Upper lobe of right lung (tissue), 1 donor: ENCODE measurements around the gene CXCL3. TPM values are rescaled to one million over a fixed set of nuclear protein-coding genes. Genes with fewer than 3 reads are reported as not detected.

Experiments
- ATAC-seq: fragments of 200-7000 bp; cut with Tn5 transposase; one replicate; pipeline ENCODE4 v1.9.1; 2020; ENCODE audit warnings: mild to moderate bottlenecking, moderate library complexity
- DNase-seq: peaks from one replicate; pipeline ENCODE4 v3.0.0-alpha.2; 2020
- H3K27ac ChIP-seq: fragments of 200-600 bp; one replicate; pipeline ENCODE4 v1.8.0; 2022
- H3K27me3 ChIP-seq: fragments of 200-600 bp; one replicate; pipeline ENCODE4 v1.8.0; 2022; ENCODE audit warnings: mild to moderate bottlenecking
- H3K36me3 ChIP-seq: fragments of 200-600 bp; one replicate; pipeline ENCODE4 v1.8.0; 2022
- H3K4me1 ChIP-seq: fragments of 200-600 bp; one replicate; pipeline ENCODE4 v1.8.0; 2022
- H3K4me3 ChIP-seq: fragments of 200-600 bp; one replicate; pipeline ENCODE4 v1.8.0; 2022; ENCODE audit warnings: mild to moderate bottlenecking
- H3K9me3 ChIP-seq: fragments of 200-600 bp; one replicate; pipeline ENCODE4 v1.8.0; 2022
- intact Hi-C: fragments of 100-400 bp; cut with DNase I; formaldehyde crosslinking; loops from one replicate; pipeline ENCODE4 v1.11.0; 2022
- total RNA-seq: library from RNA; stranded (reverse); fragmentation: NEBNext Ultra II Directional; extraction: Animal tissue kit (Norgen Biotek cat#: 25700); gene quantifications from one replicate; pipeline ENCODE4 v1.2.1, GENCODE V29; 2021
- TF ChIP-seq, protein P1 (sequence below): fragments of 200-600 bp; IDR thresholded peaks from one replicate; pipeline ENCODE4 v1.8.0; 2022; ENCODE audit warnings: antibody characterized with exemption
- donor health status: DM: no; HTN: yes; CAD: no; lungs with severe emphysema.

Gene CXCL3
- total RNA-seq, 1 donor from 2014 or later: 9.7 TPM

DNA sequence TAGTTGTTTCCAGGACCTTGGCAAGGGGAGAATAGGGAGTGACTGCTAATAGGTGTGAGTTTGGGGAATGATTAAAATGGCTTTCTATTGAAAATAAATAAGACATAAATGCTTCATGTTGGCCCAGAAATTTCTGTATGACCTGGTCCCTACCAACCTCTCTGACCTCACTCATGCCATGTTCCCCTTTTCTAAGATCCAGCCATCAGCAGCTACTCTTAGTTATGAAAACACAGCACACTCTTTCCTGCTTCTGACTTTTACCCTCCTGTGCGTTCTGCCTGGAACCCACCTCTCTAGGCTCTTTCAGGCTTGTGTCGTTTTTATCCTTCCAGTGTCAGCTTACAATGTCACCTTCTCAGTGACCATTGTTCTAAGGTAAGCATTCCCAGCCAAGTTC, 25.2 kb downstream of the CXCL3 start:
- Histone ChIP-seq H3K27me3 (no peaks in the 10 kb centered on the region), H3K4me3 (no peak overlapping the region), H3K36me3 (no peaks in the 10 kb centered on the region), H3K27ac (no peak overlapping the region), H3K9me3 (no peaks in the 10 kb centered on the region), H3K4me1 (no peaks in the 10 kb centered on the region)
- ATAC-seq (peak; percentile 51), DNase-seq (no peak)
- TF ChIP-seq, protein P1, sequence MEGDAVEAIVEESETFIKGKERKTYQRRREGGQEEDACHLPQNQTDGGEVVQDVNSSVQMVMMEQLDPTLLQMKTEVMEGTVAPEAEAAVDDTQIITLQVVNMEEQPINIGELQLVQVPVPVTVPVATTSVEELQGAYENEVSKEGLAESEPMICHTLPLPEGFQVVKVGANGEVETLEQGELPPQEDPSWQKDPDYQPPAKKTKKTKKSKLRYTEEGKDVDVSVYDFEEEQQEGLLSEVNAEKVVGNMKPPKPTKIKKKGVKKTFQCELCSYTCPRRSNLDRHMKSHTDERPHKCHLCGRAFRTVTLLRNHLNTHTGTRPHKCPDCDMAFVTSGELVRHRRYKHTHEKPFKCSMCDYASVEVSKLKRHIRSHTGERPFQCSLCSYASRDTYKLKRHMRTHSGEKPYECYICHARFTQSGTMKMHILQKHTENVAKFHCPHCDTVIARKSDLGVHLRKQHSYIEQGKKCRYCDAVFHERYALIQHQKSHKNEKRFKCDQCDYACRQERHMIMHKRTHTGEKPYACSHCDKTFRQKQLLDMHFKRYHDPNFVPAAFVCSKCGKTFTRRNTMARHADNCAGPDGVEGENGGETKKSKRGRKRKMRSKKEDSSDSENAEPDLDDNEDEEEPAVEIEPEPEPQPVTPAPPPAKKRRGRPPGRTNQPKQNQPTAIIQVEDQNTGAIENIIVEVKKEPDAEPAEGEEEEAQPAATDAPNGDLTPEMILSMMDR: no peak
- intact Hi-C loops: no loop called here

DNA sequence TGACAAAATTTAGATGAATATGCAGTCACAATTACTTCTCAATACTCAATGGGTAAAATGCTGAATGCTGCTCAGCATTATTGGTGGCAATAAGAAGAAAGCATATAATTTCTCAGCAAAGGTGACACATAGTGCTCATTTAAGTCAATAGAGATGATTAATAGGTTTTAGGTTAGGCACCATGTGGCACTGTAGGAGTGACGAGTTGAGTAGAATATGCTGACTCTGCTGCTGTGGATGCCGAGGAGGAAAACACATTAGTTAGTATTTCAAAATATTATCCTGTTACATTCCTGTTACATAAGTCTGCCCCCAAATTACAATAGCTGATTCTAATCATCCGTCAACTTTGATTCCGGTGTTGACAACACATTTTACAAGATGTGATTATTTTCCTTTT, 26.4 kb downstream of the CXCL3 start:
- no peak for DNase-seq
- Histone ChIP-seq H3K27ac (no peak overlapping the region), H3K36me3 (no peaks in the 10 kb centered on the region), H3K27me3 (no peaks in the 10 kb centered on the region), H3K4me3 (no peak overlapping the region), H3K4me1 (no peaks in the 10 kb centered on the region), H3K9me3 (no peaks in the 10 kb centered on the region)
- intact Hi-C loops: no loop called here
- TF ChIP-seq, protein P1: no peak
- ATAC-seq: peak; percentile 80

DNA sequence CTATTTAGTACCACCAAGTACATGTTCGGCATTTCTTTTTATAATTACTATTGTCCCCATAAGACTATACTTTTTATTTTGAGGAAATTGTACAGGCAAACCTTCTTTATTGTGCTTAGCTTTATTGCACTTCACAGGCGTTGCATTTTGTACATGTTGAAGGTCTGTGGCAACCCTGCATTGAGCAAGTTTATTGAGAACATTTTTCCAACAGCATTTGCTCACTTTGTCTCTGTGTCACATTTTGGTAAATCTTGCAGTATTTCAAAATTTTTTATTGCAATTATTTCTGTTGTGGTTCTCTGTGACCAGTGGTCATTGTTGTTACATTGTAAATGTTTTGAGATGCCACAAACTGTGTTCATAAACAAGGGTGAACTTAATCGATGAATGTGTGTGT, 29.2 kb downstream of the CXCL3 start:
- DNase-seq: no peak
- intact Hi-C loops: no loop called here
- Histone ChIP-seq H3K4me3 (no peak overlapping the region), H3K4me1 (no peaks in the 10 kb centered on the region), H3K27me3 (no peaks in the 10 kb centered on the region), H3K9me3 (no peaks in the 10 kb centered on the region), H3K36me3 (no peaks in the 10 kb centered on the region), H3K27ac (no peak overlapping the region)
- ATAC-seq: no peak
- TF ChIP-seq, protein P1: no peak

DNA sequence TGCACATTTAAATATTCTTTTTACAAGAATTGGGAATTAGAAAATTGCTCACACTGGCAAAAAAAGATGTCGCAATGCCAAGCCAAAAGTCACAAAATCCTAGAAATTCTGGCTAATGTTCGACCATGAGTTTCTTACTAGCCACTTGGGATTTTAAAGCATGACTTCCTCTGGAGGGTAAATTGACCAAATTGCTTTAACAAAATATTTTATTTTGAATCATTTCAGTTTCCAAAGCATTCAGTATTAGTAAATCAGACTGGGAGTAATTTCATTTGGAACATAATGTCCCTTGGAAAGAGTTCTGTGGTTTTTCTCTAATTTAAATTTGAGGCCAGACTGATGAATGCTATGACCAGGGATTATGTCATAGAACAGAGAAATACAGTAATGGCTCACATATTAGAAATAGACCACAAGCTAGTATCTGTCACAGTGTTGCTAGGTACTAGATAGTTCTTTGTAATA, 32.4 kb downstream of the CXCL3 start:
- DNase-seq (no peak), ATAC-seq (peak; percentile 50)
- H3K36me3 ChIP-seq: no peaks in the 10 kb centered on the region
- H3K4me1 ChIP-seq: no peaks in the 10 kb centered on the region
- H3K27me3 ChIP-seq: no peaks in the 10 kb centered on the region
- no peak overlapping the region for H3K4me3 ChIP-seq
- no peaks in the 10 kb centered on the region for H3K9me3 ChIP-seq
- intact Hi-C loops: no loop called here
- H3K27ac ChIP-seq: no peak overlapping the region
- TF ChIP-seq, protein P1: no peak

DNA sequence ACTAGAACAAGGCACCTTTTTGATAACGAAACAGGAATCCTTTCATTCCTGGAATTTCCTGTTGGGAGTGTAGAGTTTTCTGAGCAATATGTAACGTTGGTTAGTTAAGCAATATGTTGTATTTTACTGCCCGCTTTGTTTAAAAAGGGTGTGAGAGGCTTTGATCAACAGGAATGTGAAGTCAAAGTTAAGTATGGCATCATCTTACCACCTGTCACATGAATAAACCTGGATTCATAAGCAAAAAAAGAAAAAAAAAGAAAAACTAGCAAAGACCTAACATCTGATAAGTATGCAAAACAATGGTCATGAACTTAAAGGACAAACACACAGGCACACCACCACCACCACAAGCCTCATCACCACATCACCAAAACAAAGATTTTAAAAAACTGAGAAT, 33.0 kb downstream of the CXCL3 start:
- DNase-seq: no peak
- peak; percentile 34 for ATAC-seq
- H3K4me1 ChIP-seq: no peaks in the 10 kb centered on the region
- no peak overlapping the region for H3K4me3 ChIP-seq
- H3K27me3 ChIP-seq: no peaks in the 10 kb centered on the region
- no peaks in the 10 kb centered on the region for H3K9me3 ChIP-seq
- intact Hi-C loops: no loop called here
- no peak overlapping the region for H3K27ac ChIP-seq
- H3K36me3 ChIP-seq: no peaks in the 10 kb centered on the region
- TF ChIP-seq, protein P1: no peak

DNA sequence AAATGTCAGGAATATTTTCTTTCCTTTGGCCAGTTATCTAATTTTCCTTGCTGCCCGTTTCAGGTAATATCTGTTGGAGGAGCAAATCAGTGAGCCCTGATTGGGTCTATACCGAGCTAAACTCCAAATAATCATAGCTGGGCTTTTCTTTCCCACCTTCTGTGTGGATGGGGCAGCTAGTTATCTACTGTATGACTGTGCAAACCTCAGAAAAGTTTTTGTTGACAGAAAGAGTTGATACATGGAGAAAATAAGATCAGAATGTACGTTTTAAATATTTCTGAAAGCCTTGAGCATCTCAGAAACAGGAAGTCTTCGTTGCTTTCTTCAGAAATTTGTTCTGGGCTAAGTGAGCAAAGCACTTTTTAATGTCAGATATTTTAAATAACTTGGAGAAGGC, 33.8 kb downstream of the CXCL3 start:
- Histone ChIP-seq H3K27ac (no peak overlapping the region), H3K4me3 (no peak overlapping the region), H3K36me3 (no peaks in the 10 kb centered on the region), H3K4me1 (no peaks in the 10 kb centered on the region), H3K27me3 (peaks cover under 1% of the 10 kb centered on the region), H3K9me3 (no peaks in the 10 kb centered on the region)
- ATAC-seq (no peak), DNase-seq (no peak)
- intact Hi-C loops: no loop called here
- TF ChIP-seq, protein P1: no peak
